OCI-LY7 (cell line): ENCODE results near the gene IQCH.

Experiments used
- EZH2phosphoT487 ChIP-seq: fragments of 200-600 bp; sonication (generic); IDR thresholded peaks from 2 replicates; pipeline ENCODE4 v1.6.1; 2018; ENCODE audit warnings: low read depth, borderline replicate concordance, mild to moderate bottlenecking, mixed run types, antibody characterized with exemption, low read length, moderate library complexity, mixed read lengths
- TF ChIP-seq, protein P1 (sequence below): fragments of 200-600 bp; sonication (generic); conservative IDR thresholded peaks from 2 replicates; pipeline ENCODE4 v1.5.1; 2014; ENCODE audit warnings: mild to moderate bottlenecking, antibody characterized with exemption, low read length, moderate library complexity, mixed read lengths

DNA sequence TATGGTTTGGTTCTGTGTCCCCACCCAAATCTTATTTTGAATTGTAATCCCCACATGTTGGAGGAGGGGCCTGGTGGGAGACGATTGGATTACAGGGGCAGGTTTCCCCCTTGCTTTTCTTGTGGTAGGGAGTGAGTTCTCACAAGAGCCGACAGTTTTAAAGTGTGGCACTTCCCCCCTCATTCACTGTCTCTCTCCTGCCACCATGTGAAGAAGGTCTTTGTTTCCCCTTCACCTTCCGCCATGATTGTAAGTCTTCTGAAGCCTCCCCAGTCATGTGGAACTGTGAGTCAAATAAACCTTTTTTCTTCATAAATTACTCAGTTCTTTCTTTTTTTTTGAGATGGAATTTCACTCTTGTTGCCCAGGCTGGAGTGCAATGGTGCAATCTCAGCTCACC lies 124.9 kb downstream of the IQCH start:
- TF ChIP-seq, protein P1, sequence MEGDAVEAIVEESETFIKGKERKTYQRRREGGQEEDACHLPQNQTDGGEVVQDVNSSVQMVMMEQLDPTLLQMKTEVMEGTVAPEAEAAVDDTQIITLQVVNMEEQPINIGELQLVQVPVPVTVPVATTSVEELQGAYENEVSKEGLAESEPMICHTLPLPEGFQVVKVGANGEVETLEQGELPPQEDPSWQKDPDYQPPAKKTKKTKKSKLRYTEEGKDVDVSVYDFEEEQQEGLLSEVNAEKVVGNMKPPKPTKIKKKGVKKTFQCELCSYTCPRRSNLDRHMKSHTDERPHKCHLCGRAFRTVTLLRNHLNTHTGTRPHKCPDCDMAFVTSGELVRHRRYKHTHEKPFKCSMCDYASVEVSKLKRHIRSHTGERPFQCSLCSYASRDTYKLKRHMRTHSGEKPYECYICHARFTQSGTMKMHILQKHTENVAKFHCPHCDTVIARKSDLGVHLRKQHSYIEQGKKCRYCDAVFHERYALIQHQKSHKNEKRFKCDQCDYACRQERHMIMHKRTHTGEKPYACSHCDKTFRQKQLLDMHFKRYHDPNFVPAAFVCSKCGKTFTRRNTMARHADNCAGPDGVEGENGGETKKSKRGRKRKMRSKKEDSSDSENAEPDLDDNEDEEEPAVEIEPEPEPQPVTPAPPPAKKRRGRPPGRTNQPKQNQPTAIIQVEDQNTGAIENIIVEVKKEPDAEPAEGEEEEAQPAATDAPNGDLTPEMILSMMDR, result no peak
- no peak for TF ChIP-seq EZH2phosphoT487
